Mammary epithelial cell (primary cell): Measurements from ENCODE around the gene CEP72.

Source experiments
- CTCF ChIP-seq, 2 donors: IDR thresholded peaks in 1 of 2; conservative IDR thresholded peaks in 1 of 2; 2 replicates each; pipeline ENCODE4 v1.5.1; 2011 to 2012; ENCODE audit warnings: inconsistent platforms in 2 of 2, low read length in 2 of 2, mild to moderate bottlenecking in 2 of 2, control low read depth in 1 of 2, low read depth in 1 of 2; ENCODE audit not compliant: insufficient read depth in 1 of 2; ENCODE audit errors: extremely low read depth in 1 of 2
- EZH2 ChIP-seq: IDR thresholded peaks from 2 replicates; pipeline ENCODE4 v1.6.1; 2012; ENCODE audit warnings: low read length, inconsistent platforms, borderline replicate concordance

DNA sequence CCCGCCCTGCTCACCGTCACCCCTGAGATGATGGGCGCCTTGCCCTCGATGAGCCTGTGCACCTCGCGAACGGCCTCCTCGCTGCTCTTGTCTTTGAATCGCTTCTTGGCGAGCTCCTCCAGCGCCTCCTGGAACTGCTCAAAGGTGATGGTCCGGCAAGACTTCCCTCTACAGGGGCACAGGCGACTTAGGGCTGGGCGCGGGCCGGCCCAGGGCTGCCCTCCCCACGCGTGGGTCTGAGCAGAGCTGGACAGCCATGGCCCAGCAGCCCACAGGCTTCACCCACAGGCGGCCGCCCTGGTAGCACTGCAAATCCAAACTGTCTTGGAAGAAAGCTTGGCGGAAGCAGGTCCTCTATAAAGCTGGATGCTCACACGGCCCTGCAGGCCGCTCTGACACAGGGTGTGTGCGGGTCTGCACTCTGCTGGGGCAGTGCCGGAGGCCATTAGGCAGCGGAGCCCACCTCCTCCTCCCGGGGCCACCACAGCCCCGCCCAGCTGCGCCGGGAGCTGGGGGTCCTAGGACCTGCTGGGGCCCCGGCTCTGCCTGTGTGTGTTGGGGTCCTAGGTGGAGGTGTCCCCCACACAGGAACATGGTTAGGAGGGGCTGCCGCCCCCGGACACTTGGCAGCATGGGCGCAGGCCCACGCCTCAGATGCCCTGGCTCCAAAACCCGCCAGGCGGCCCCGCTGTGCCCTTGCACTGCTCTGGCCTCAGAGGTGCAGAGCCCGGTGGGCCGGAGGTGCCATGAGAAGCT, 54.0 kb downstream of the CEP72 start:
- TF ChIP-seq CTCF (conservative IDR thresholded peaks at IDR 0.05 in 1 of 2, IDR thresholded peaks at IDR 0.05 in 1 of 2; ENCODE audit: extremely low read depth in 1 of 2, insufficient read depth in 1 of 2, low read depth in 1 of 2, low read length in 2 of 2), result no peak
- TF ChIP-seq EZH2, result no peak
